GM18873 (cell line): Measurements from ENCODE around the gene DCDC2B.

ENCODE experiments used
- ATAC-seq: cut with Tn5 transposase; IDR thresholded peaks from one replicate; pipeline ENCODE4 v1.9.1; 2021; ENCODE audit warnings: mild to moderate bottlenecking, moderate library complexity, moderate number of reproducible peaks; ENCODE audit not compliant: unreplicated experiment, low FRiP score

DCDC2B gene

DNA sequence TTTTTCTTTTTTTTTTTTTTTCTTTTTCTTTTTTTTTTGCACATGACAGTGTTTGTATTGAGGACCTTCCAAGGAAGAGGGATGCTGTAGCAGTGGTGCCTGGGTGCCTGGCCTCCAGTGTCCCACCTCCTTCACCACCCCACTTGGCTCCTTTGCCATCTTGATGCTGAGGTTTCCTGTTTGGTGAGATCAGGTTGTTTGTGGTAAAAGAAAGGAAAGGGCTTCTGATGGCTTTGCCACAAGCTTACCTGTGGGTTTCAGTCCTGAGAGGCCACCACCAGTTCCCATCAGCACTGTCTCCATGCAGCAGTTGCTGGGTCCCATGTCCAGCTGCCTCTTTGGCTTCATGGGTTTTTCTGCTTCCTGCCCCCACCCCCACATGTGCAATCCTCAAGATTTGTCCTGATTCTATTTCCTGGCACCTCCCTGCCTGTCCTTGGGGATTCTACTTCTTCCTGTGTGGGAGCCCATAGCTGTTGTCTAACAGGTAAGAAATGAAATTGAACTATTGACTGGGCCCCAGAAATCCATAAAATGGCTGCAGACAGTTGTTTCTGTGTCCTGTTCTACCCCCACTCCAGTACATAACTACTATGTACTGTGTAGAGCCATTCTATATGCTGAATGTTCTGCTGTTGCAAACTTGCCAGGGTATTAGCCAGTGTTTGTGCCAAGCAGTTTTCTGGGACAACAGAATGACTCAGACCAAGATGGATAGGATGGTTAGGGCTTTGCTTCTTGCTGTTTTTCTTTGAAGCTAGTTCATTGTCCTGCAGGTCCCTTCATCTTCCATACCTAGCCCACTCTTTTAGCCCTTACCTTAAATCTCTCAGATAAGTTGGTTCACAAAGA lies 12.7 kb upstream of the DCDC2B start:
- ATAC-seq = no peak

GRCh38 chr1:32197074-32197473 lies 11.8 kb upstream of the DCDC2B start:
- no peak for ATAC-seq

DNA sequence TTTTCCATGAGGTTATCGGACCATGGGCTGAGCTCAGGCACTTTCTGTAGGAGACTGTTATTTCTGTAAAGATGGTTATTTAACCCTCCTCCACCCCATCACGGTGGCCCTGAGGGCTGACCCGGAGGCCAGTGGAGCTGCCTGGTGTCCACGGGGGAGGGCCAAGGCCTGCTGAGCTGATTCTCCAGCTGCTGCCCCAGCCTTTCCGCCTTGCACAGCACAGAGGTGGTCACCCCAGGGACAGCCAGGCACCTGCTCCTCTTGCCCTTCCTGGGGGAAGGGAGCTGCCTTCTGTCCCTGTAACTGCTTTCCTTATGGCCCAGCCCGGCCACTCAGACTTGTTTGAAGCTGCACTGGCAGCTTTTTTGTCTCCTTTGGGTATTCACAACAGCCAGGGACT lies 11.1 kb upstream of the DCDC2B start:
- ATAC-seq = no peak

GRCh38 chr1:32198237-32199042 lies 10.4 kb upstream of the DCDC2B start:
- no peak for ATAC-seq

DNA sequence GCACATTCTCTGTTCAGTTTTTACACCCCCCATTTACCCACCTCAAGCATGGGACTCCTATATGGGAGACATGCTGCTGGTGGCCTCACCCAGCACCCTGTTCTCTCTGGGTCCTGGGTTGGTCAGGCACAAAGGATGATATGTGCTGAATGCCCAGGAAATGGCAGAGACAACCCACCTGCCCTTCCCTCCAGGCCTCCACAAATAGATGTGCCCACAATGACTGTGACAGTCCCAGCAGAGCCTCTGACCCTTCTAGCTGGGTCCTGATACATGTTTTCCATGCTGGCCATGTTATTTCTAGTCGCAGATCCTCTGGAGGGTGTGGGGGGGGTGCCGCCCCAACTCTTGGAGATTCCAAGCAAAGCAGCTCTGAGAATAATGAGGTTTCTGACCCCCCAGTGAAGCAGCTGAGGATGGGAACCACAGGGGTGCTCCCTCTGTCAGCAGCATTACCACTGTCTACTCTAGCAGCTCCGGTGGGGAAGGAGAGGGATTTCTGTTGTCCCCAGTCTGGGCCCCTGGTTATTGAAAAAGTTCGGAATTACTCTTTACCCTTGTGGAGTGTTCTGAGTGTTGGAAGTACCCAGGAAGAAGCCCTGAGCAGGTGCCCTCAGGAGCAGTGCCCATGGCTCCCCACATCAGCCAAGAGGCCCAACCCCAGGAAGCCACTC lies 9.7 kb upstream of the DCDC2B start:
- ATAC-seq = no peak

GRCh38 chr1:32199717-32200072 lies 9.2 kb upstream of the DCDC2B start:
- no peak for ATAC-seq

DNA sequence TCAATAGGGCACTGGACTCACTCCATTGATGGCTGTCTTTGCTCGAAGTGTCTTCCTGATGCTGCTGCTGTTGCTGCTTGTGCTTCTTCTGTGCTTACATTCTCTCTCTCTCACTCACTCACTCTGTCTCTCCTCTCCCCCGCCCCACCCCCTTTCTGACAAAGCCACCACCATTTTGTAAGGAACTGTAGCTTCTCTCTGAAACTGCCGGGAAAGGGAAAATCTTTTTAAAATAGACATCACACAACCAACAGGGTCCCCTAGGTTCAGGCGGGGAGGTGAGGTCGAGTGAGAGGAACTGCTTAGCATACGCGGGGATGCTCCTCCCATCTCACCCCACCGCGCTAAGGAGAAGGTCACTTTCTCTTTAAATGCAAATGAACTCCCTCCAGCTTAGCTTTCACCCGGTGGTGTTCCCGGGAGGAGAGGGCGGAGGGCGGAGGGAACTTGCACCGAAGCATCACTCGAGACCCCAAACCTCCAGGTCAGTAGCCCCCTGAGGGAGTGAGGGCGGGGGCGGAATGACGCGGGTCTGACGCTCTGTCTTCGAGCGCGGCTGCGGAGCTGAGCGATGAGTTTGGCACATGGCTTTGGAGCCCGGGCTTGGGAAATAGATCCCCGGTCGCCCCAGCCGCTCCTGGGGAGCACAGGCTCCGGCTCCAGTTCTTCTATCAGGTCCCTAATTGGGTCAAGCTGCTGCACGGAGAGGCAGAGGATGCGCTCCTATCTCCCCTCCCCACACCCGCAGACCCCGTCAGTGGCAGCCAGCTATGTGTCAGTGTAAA lies 8.5 kb upstream of the DCDC2B start, which contains the start of gene CCDC28B:
CCDC28B (plus strand) TSS at position 370 of the 785 bp plus-strand sequence. CDS start 1,341 bp downstream, outside the sequence.
- ATAC-seq = no peak

DNA sequence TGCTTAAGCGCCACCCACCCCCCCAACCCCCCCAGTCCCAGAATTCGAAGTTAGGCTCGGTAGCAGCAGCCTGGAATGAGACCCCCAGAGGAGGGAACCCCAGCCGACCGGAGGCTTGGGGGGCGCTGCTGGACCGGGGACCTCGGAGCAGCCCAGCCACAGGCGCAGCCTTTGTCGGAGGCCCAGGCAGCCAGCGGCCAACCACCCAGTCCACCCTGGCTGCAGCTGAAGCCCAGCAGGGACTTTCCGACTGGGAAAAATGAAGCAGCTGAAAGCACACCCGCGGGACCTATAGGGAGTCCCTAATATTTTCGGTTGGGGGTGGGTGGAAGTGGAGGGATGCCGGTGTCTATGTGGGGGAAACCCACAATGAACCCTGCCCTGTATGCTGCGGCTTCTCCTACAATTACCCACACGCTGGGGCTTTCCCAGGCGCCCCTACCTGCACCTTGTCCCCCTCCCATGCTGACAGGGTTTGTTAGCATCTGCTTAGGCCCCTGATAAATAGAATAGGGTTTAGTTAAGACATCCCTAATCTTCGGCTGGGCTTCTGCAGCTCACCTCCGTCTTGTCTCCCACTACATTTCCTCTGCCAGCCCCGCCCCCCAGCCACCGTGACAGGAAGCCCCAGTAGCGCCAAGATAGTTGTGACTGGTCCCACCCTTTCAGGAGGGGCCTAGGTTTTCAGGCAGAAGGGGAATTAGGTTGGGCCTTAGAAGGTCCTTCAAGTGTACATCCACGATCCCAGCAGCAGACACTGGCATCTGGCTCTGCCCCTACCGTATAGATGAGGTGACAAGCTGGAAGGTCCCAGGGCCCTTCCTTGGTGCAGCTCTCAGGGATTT lies 7.7 kb upstream of the DCDC2B start:
- ATAC-seq = peak; percentile 35

- no peak for ATAC-seq
Observed at GRCh38 chr1:32204943-32205361, 3.9 kb upstream of the DCDC2B start.

DNA sequence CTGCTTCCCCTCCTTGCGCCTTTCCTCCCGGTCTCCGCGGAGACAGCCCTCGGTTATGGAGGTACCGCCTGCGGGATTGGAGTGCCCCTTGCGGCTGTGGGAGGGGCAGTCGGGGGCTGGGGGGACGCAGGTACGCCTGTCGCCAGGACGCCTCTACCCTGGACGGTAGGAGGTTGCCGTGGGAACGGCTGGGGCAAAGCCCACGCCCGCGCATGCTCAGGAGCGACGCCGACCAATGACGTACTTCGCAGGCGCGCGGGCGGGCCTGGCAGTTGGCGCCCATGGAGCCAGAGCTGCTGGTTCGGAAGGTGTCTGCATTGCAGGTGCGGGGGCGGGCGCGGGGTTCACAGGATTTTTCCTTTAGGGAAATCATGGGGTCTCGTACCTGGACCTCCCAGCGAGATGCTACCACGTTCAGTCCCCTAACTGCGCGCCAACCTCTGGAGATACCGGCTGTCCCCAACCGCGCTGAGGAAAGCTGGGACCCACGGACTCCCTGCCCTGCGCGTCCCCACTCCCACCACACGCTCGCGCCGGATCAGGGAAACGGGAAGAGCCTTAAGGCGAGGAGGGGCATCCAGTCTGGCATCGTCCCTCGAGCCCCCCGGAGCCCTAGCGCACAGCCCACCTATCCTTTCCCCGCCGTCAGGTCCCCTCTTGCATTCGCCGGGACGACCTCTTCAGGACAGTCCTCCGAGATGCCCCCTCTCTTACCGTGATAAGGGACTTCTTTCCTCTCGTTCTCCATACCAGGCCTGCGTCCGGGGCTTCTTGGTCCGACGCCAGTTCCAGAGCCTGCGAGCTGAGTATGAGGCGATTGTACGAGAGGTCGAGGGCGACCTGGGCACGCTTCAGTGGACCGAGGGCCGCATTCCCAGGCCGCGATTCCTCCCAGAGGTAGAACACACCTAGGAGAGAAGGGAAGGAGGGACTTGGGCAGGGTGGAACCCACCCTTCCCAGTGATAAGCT lies 3.2 kb upstream of the DCDC2B start, which contains the start of gene IQCC:
IQCC (plus strand) TSS at position 271 of the 970 bp plus-strand sequence; CDS start at position 282, 11 bp downstream.
- ATAC-seq = no peak

DNA sequence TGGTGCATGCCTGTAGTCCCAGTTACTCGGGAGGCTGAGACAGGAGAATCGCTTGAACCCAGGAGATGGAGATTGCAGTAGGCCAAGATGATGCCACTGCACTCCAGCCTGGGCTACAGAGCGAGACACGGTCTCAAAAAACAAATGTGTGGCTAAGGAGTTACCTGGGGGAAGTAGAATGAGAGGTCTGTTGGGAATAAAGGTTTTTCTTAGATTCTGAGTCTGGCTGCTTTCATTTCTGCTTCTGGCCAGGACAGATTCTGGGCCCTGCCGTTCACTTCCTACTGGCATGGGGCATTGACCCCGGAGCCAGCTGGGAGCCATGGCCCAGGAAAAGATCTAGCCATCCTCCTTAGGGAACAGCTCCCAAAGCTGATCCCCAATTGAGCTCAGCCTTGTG lies 420 bp upstream of the DCDC2B start:
- ATAC-seq = no peak

DNA sequence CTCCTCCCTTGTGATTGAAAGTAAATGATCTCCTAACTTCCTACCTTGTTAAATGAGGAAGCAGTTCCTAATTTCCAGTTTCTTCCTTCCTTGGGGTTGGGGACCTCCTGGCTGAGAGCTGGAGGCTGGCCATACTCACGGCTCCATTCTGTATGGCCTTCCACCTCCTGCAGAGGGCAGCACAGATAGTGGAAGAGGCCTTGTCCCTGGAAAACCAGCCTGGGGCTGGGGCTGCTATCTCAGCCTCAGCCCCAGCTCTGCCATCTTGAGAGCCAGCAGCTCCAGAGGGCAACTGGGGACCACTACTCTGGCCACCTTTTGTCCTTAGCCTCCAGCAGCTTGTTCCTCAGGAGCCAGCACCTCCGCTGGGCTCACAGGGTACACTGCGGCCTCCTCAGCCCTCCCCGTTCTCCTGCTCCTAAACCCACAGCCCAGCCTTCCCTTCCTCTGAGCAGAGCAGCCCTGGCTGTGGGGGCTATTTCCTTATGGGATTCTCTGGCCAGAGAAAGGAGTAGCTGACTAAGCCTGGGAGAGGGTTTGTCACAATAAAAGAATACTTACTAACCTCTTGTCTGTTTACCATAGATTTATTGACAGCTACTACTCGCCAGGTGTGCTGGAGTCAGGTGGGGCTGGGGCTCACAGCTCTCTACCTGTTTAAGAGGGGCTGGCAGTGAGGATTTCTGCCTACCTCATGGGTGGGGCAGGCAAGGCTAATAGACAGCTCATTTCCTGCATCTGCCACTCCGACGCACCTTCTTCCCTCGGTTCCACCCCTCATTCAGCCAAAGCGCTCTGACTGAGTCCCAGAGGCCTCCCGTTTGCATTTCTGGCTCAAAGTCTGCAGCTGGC lies 7.0 kb downstream of the DCDC2B start:
- no peak for ATAC-seq

DNA sequence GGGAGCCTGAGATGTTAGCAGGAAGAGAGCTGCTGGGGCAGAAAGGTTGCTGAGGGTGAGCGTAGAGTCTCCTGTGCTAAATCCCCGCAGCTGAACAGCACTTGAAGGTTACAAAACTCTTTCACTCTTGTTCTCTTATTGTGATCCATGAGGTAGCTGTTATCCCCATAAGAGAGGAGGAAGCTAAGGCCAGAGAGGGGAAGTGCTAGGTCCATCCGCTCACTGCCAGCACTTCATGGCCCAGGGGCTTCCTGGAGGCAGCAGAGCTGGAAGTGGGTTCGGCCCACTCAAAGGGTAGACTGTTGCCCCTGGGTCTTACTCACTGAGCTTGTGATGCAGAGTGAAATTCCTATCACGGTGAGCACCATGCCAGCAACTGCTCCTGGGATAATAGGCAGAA lies 7.7 kb downstream of the DCDC2B start:
- no peak for ATAC-seq

- ATAC-seq = no peak
Observed at GRCh38 chr1:32219022-32219421, 10.1 kb downstream of the DCDC2B start.

- no peak for ATAC-seq
Observed at GRCh38 chr1:32220746-32221580, 12.1 kb downstream of the DCDC2B start.

DNA sequence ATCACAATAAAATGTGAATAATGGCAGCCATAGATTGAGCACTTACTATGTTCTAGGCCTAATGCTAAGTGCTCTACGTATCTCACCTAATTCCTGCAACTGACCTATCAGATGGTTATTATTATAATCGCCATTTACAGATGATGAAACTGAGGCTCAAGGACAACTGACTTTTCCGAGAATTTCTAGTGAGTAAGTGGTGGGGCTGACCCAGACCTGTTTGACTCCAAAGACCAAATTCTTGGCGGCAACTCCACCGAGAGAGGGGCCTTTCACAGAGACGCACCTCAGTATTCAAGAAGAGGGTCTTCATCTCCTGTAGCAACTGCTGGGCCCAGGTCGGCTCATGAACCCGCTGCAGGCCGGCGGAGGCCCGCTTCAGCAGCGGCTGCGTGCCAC lies 12.7 kb downstream of the DCDC2B start:
- no peak for ATAC-seq
